Measurements from ENCODE around the gene SLC16A14.

- TF ChIP-seq, protein P1, sequence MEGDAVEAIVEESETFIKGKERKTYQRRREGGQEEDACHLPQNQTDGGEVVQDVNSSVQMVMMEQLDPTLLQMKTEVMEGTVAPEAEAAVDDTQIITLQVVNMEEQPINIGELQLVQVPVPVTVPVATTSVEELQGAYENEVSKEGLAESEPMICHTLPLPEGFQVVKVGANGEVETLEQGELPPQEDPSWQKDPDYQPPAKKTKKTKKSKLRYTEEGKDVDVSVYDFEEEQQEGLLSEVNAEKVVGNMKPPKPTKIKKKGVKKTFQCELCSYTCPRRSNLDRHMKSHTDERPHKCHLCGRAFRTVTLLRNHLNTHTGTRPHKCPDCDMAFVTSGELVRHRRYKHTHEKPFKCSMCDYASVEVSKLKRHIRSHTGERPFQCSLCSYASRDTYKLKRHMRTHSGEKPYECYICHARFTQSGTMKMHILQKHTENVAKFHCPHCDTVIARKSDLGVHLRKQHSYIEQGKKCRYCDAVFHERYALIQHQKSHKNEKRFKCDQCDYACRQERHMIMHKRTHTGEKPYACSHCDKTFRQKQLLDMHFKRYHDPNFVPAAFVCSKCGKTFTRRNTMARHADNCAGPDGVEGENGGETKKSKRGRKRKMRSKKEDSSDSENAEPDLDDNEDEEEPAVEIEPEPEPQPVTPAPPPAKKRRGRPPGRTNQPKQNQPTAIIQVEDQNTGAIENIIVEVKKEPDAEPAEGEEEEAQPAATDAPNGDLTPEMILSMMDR (IDR thresholded peaks at IDR 0.05), result no peak
- TF ChIP-seq POLR2AphosphoS5 (IDR thresholded peaks at IDR 0.05; ENCODE audit: low read depth, low read length), result no peak
- TF ChIP-seq REST (IDR thresholded peaks at IDR 0.05; ENCODE audit: insufficient read depth in 1 of 2, low read depth in 2 of 2, low read length in 1 of 2), result no peak
- TF ChIP-seq SIN3A (IDR thresholded peaks at IDR 0.05; ENCODE audit: borderline replicate concordance, insufficient read depth, low read depth, low read length), result no peak
- no peak for TF ChIP-seq TCF7L2 (IDR thresholded peaks at IDR 0.05; ENCODE audit: low read depth, low read length)
These were observed 7.9 kb downstream of the SLC16A14 start for GRCh38 chr2:230060672-230061293.
